Esophagus squamous epithelium (tissue), 4 donors: ENCODE results near the gene ARL4A.

Source experiments
- CTCF ChIP-seq, 6 experiments: fragments of 450-650 bp in 4 of 6; fragments of 200-600 bp in 2 of 6; sonication (generic) in 2 of 6; IDR thresholded peaks; one replicate each; pipeline ENCODE4 v1.5.1; 2016 to 2019; ENCODE audit warnings: antibody characterized with exemption in 6 of 6, mild to moderate bottlenecking in 4 of 6, moderate library complexity in 4 of 6
- POLR2A ChIP-seq, 4 donors: fragments of 450-650 bp; IDR thresholded peaks; one replicate each; pipeline ENCODE4 v1.6.1; 2017; ENCODE audit warnings: antibody characterized with exemption in 4 of 4, mild to moderate bottlenecking in 4 of 4, moderate library complexity in 3 of 4

GRCh38 chr7:12732428-12732827, 45.0 kb downstream of the ARL4A start:
- TF ChIP-seq CTCF (IDR thresholded peaks at IDR 0.05) (no peak), POLR2A (IDR thresholded peaks at IDR 0.05) (no peak)
